HepG2 (cell line): ENCODE data around the gene PLXND1. TPM values are rescaled to one million over a fixed set of nuclear protein-coding genes. Genes with fewer than 3 reads are reported as not detected.

Experiments used
- AHDC1 ChIP-seq: sonication (generic); formaldehyde crosslinking; IDR thresholded peaks from 2 replicates; pipeline ENCODE4 v1.5.1; 2020; ENCODE audit warnings: mild to moderate bottlenecking, missing genetic modification reagents, borderline replicate concordance
- GATAD1 ChIP-seq: IDR thresholded peaks from 2 replicates; pipeline ENCODE4 v1.6.1; 2016; ENCODE audit warnings: missing genetic modification reagents, missing compliant biosample characterization
- KLF12 ChIP-seq: sonication (generic); formaldehyde crosslinking; IDR thresholded peaks from 2 replicates; pipeline ENCODE4 v1.4.0; 2020; ENCODE audit warnings: missing genetic modification reagents, borderline replicate concordance
- PREB ChIP-seq: sonication (generic); formaldehyde crosslinking; IDR thresholded peaks from 2 replicates; pipeline ENCODE4 v1.4.0; 2020; ENCODE audit warnings: missing genetic modification reagents
- RFXANK ChIP-seq: IDR thresholded peaks from 2 replicates; pipeline ENCODE4 v1.6.1; 2016
- SATB2 ChIP-seq: sonication (generic); formaldehyde crosslinking; IDR thresholded peaks from 2 replicates; pipeline ENCODE4 v1.5.0; 2020; ENCODE audit warnings: missing genetic modification reagents
- SRY ChIP-seq: sonication (generic); formaldehyde crosslinking; IDR thresholded peaks from 2 replicates; pipeline ENCODE4 v1.8.0; 2022; ENCODE audit warnings: mild to moderate bottlenecking, missing genetic modification reagents
- THAP8 ChIP-seq: sonication (generic); formaldehyde crosslinking; IDR thresholded peaks from 2 replicates; pipeline ENCODE4 v1.5.1; 2020; ENCODE audit warnings: missing genetic modification reagents, mild to moderate bottlenecking, borderline replicate concordance
- TRIM22 ChIP-seq: fragments of 450-650 bp; IDR thresholded peaks from 2 replicates; pipeline ENCODE4 v1.6.1; 2017
- ZBTB39 ChIP-seq: sonication (generic); formaldehyde crosslinking; IDR thresholded peaks from 2 replicates; pipeline ENCODE4 v1.5.0; 2020; ENCODE audit warnings: missing genetic modification reagents
- ZNF124 ChIP-seq: sonication (generic); formaldehyde crosslinking; IDR thresholded peaks from 2 replicates; pipeline ENCODE4 v1.4.0; 2020; ENCODE audit warnings: missing genetic modification reagents
- ZNF260 ChIP-seq: sonication (generic); formaldehyde crosslinking; IDR thresholded peaks from 2 replicates; pipeline ENCODE4 v1.4.0; 2020; ENCODE audit warnings: missing genetic modification reagents, low read depth, mild to moderate bottlenecking, borderline replicate concordance
- ZNF652 ChIP-seq: IDR thresholded peaks from 2 replicates; pipeline ENCODE4 v1.6.1; 2016; ENCODE audit warnings: low read depth, borderline replicate concordance
- polyA plus RNA-seq, 8 experiments: library from polyadenylated mRNA; depleted of rRNA in 3 of 8; stranded (reverse) in 7 of 8; unstranded in 1 of 8; fragments of >200 nt; fragmentation: Illumina TruSeq in 4 of 8; extraction: Trizol in 4 of 8; gene quantifications; 2 replicates each; pipeline versions ENCODE4 v1.2.1 to v1.2.3, GENCODE V29; 2011 to 2016; ENCODE audit warnings: low read depth in 4 of 8, missing spikeins in 1 of 8, mixed read lengths in 1 of 8; ENCODE audit not compliant: insufficient read depth in 1 of 8
- total RNA-seq, 5 experiments: library from RNA; depleted of rRNA; stranded (reverse); fragments of >200 nt; fragmentation: Illumina TruSeq; extraction: Trizol; gene quantifications; 2 replicates each; pipeline ENCODE4 v1.2.3, GENCODE V29; 2016; ENCODE audit warnings: low read depth in 1 of 5
- TF ChIP-seq, protein P1 (sequence below): sonication (generic); formaldehyde crosslinking; IDR thresholded peaks from 2 replicates; pipeline ENCODE4 v1.9.0; 2022; ENCODE audit warnings: low read depth, missing genetic modification reagents

Gene PLXND1
- total and polyA plus RNA-seq, 2 of the 13 experiments (the other 11 are each of a cell fraction or from before 2014, with no cell fraction given) = 15.9 to 42.0 TPM

DNA sequence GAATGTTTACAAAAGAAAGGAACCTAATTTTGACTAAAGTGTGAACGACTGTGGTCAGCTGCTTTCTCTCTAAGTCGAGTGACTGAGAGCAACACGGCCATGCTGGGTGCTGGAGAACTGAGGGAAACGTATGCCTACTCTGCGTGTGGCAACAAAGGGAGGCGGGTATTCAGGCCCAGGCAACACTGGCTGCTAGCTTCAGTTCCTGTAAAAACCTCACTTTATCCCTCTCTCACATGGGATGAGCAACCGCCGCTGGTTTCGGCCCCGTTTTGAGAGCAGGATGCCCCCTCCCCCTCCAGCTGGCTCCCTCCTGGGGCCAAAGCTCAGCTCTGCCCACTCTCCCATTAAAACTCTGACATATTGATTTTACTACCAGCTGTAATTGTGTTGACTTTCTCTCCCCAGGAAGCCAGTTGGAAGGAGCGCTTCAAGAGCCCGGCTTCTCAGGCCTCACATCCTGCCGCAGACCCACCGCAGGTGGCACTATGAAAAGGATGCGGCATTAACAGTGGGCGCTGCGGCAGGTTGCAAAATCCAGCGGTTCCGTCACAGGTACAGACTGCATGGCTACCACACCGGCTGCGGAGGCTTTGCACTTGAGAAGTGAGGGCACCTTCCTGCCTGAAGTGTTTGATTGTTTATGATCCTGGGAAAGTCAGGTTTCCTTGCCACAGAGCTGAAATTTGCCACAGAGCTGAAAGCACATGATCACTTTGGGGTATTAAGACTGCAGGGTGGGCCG, 12.7 kb downstream of the PLXND1 start (continued):
- TF ChIP-seq AHDC1 (CRISPR knock-in tag) (peak; percentile 75; the same call in 1 of the 2 replicates), SRY (CRISPR knock-in tag) (0 out of 2 replicates have a peak, but pooled peaks have one; percentile 9), ZNF652 (CRISPR knock-in tag) (peak; percentile 22; the same call in 1 of the 2 replicates), GATAD1 (CRISPR knock-in tag) (peak; percentile 63), SATB2 (CRISPR knock-in tag) (no peak), RFXANK (no peak), ZNF124 (peak; percentile 53; the same call in 1 of the 2 replicates), ZNF260 (no peak), TRIM22 (no peak), KLF12 (CRISPR knock-in tag) (peak; percentile 16; the same call in 1 of the 2 replicates), THAP8 (CRISPR knock-in tag) (no peak), PREB (CRISPR knock-in tag) (no peak), ZBTB39 (no peak)
- TF ChIP-seq, protein P1, sequence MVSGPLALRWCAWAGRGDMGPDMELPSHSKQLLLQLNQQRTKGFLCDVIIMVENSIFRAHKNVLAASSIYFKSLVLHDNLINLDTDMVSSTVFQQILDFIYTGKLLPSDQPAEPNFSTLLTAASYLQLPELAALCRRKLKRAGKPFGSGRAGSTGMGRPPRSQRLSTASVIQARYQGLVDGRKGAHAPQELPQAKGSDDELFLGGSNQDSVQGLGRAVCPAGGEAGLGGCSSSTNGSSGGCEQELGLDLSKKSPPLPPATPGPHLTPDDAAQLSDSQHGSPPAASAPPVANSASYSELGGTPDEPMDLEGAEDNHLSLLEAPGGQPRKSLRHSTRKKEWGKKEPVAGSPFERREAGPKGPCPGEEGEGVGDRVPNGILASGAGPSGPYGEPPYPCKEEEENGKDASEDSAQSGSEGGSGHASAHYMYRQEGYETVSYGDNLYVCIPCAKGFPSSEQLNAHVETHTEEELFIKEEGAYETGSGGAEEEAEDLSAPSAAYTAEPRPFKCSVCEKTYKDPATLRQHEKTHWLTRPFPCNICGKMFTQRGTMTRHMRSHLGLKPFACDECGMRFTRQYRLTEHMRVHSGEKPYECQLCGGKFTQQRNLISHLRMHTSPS (CRISPR knock-in tag) = peak; percentile 97
